H1 (cell line): Measurements from ENCODE around the gene APOL2. TPM values are rescaled to one million over a fixed set of nuclear protein-coding genes. Genes with fewer than 3 reads are reported as not detected.

Experiments
- BRCA1 ChIP-seq: IDR thresholded peaks from 2 replicates; pipeline ENCODE4 v1.6.1; 2012; ENCODE audit warnings: low read depth, low read length, improper control_type of control experiment
- CHD7 ChIP-seq: fragments of 300-600 bp; sonication (generic); IDR thresholded peaks from 2 replicates; pipeline ENCODE4 v1.7.1; 2012; ENCODE audit warnings: low read length, moderate library complexity, mild to moderate bottlenecking, inconsistent platforms; ENCODE audit not compliant: insufficient replicate concordance
- EGR1 ChIP-seq: IDR thresholded peaks from 2 replicates; pipeline ENCODE4 v1.6.1; 2011; ENCODE audit warnings: low read depth, low read length, borderline replicate concordance
- HDAC2 ChIP-seq, 2 experiments: fragments of 300-600 bp in 1 of 2; sonication (generic) in 1 of 2; IDR thresholded peaks; 2 replicates each; pipeline ENCODE4 v1.6.1; 2011 to 2012; ENCODE audit warnings: low read depth in 2 of 2, low read length in 2 of 2, mild to moderate bottlenecking in 2 of 2, moderate library complexity in 2 of 2, borderline replicate concordance in 1 of 2, inconsistent platforms in 1 of 2
- JUND ChIP-seq: IDR thresholded peaks from 2 replicates; pipeline ENCODE4 v1.6.1; 2011; ENCODE audit warnings: mild to moderate bottlenecking, improper control_type of control experiment, low read length
- KDM4A ChIP-seq: IDR thresholded peaks from one replicate; pipeline ENCODE4 v1.7.1; 2012; ENCODE audit warnings: low read depth, mild to moderate bottlenecking, moderate library complexity, low read length, inconsistent platforms; ENCODE audit not compliant: severe bottlenecking
- SP4 ChIP-seq: IDR thresholded peaks from 2 replicates; pipeline ENCODE4 v1.6.1; 2012; ENCODE audit warnings: low read length, inconsistent platforms
- ZNF274 ChIP-seq: IDR thresholded peaks from 2 replicates; pipeline ENCODE4 v1.7.0; 2012; ENCODE audit warnings: low read length, borderline replicate concordance; ENCODE audit errors: extremely low read depth
- polyA plus RNA-seq, 7 experiments: library from polyadenylated mRNA; depleted of rRNA in 3 of 7; stranded (reverse) in 5 of 7; unstranded in 2 of 7; fragments of >200 nt in 5 of 7; fragments of 200-250 nt in 2 of 7; gene quantifications; 1 replicate in 5 of 7; 2 replicates in 1 of 7; 4 replicates in 1 of 7; pipeline versions ENCODE4 v1.2.1 to v1.2.3, GENCODE V29; 2011 to 2013; ENCODE audit warnings: missing spikeins in 2 of 7, mixed read lengths in 2 of 7
- total RNA-seq: library from RNA; stranded (reverse); fragmentation: NEBNext Ultra II Directional; extraction: Animal tissue kit (Norgen Biotek cat#: 25700); gene quantifications from 2 replicates; pipeline ENCODE4 v1.2.1, GENCODE V29; 2021
- TF ChIP-seq, protein P1 (sequence below): IDR thresholded peaks from 2 replicates; pipeline ENCODE4 v1.6.1; 2011; ENCODE audit warnings: low read depth, mild to moderate bottlenecking, low read length; ENCODE audit not compliant: insufficient read depth

APOL2 gene
- total and polyA plus RNA-seq, 2 of the 8 experiments (the other 6 are each of a cell fraction or from before 2014, with no cell fraction given), result 8.1 to 11.0 TPM

- no peak for TF ChIP-seq CHD7
- no peak for TF ChIP-seq HDAC2 (IDR thresholded peaks at IDR 0.05; ENCODE audit: borderline replicate concordance in 1 of 2, low read depth in 2 of 2, low read length in 2 of 2)
- no peak for TF ChIP-seq ZNF274
- TF ChIP-seq, protein P1, sequence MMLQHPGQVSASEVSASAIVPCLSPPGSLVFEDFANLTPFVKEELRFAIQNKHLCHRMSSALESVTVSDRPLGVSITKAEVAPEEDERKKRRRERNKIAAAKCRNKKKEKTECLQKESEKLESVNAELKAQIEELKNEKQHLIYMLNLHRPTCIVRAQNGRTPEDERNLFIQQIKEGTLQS, result no peak
- no peak for TF ChIP-seq KDM4A
- no peak for TF ChIP-seq EGR1
- TF ChIP-seq SP4, result no peak
- TF ChIP-seq BRCA1, result no peak
- no peak for TF ChIP-seq JUND
Measured at GRCh38 chr22:36246718-36247117, 7.4 kb upstream of the APOL2 start (continued).
